MCF 10A (cell line): ENCODE results near the gene CCNL1. TPM values are rescaled to one million over a fixed set of nuclear protein-coding genes. Genes with fewer than 3 reads are reported as not detected.
"Not testable (repeated sequence)": the region's sequence is repeated elsewhere in the genome, so short reads cannot be mapped to it uniquely, and the experiment has no call there.

Experiments
- BruUV-seq: library from RNA; stranded (reverse); fragments of 400-500 nt; replicated peaks from 2 replicates; lab custom pipeline; 2021; lab: Mats Ljungman, UMichigan
- CTCF ChIA-PET: fragments of 300-600 bp; sonication (Branson Sonifier 250); formaldehyde crosslinking; extraction: SDS; loops from one replicate; lab custom pipeline; 2021; ENCODE audit warnings: antibody characterized with exemption, inconsistent platforms; lab: Yijun Ruan, JAX
- POLR2A ChIA-PET: fragments of 300-600, 350-650 bp; sonication (Branson Sonifier 250); formaldehyde crosslinking; extraction: SDS; loops from one replicate; lab custom pipeline; 2020; ENCODE audit warnings: antibody characterized with exemption, inconsistent platforms; lab: Yijun Ruan, JAX
- DNase-seq: peaks from one replicate; pipeline ENCODE4 v3.0.0-alpha.2; 2018; ENCODE audit not compliant: unreplicated experiment
- H3K27ac Mint-ChIP-seq: one replicate; pipeline ENCODE4 v1.8.0; 2022; ENCODE audit warnings: mild to moderate bottlenecking, low read depth, mixed read lengths; ENCODE audit not compliant: unreplicated experiment
- H3K27me3 Mint-ChIP-seq: one replicate; pipeline ENCODE4 v1.8.0; 2022; ENCODE audit warnings: mixed read lengths; ENCODE audit not compliant: insufficient read depth, unreplicated experiment
- H3K36me3 Mint-ChIP-seq: one replicate; pipeline ENCODE4 v1.8.0; 2022; ENCODE audit warnings: mild to moderate bottlenecking, moderate library complexity, mixed read lengths; ENCODE audit not compliant: insufficient read depth, unreplicated experiment
- H3K4me1 Mint-ChIP-seq: one replicate; pipeline ENCODE4 v1.8.0; 2022; ENCODE audit warnings: mixed read lengths; ENCODE audit not compliant: insufficient read depth, unreplicated experiment
- H3K4me3 Mint-ChIP-seq: one replicate; pipeline ENCODE4 v1.8.0; 2022; ENCODE audit warnings: mild to moderate bottlenecking, moderate library complexity, mixed read lengths; ENCODE audit not compliant: unreplicated experiment
- H3K9me3 Mint-ChIP-seq: one replicate; pipeline ENCODE4 v1.8.0; 2022; ENCODE audit warnings: mixed read lengths; ENCODE audit not compliant: unreplicated experiment
- intact Hi-C: fragments of 100-400 bp; cut with micrococcal nuclease; formaldehyde crosslinking; loops from 2 replicates; pipeline ENCODE4 v1.14.1; 2022
- total RNA-seq: library from RNA; stranded (reverse); gene quantifications from 2 replicates; pipeline ENCODE4 v1.2.3, GENCODE V29; 2022
- TF ChIP-seq, protein P1 (sequence below): fragments of 200-600 bp; IDR thresholded peaks from one replicate; pipeline ENCODE4 v1.8.0; 2022; ENCODE audit warnings: antibody characterized with exemption, mild to moderate bottlenecking; ENCODE audit not compliant: unreplicated experiment

Gene CCNL1
- total RNA-seq, 1 experiment from 2014 or later: 103 TPM

DNA sequence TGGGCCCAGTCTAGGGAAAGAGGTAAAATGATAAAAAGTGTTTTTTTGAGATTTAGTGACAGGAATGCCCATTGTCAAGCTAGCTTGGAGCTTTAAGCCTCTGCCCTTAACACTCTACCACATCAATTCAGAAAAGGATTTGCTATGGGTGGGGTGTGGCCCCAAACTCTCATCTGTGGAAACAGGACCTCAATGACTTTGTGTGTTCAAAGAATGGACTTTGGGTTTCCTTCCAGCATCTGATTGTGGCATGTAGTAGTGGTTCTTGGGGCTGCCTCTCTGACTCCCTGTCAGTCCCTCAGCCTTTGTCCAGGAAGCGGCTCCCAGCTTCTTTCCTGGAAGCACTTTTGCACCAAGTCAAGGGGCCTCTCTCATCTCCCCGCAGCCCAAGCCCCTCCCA lies 56.1 kb downstream of the CCNL1 start:
- POLR2A ChIA-PET: interaction anchor here (1.0 to 12.8 kb wide), 9 partner anchors 11 to 427 kb away, joined by 3 to 192 read pairs (median 9); no protein-coding TSS in a partner anchor
- DNase-seq: no peak
- intact Hi-C loops: no loop called here
- H3K36me3 Mint-ChIP-seq: no peaks in the 10 kb centered on the region
- no peaks in the 10 kb centered on the region for H3K27me3 Mint-ChIP-seq
- no peaks in the 10 kb centered on the region for H3K9me3 Mint-ChIP-seq
- H3K27ac Mint-ChIP-seq: no peak overlapping the region
- H3K4me3 Mint-ChIP-seq: no peak overlapping the region
- TF ChIP-seq, protein P1, sequence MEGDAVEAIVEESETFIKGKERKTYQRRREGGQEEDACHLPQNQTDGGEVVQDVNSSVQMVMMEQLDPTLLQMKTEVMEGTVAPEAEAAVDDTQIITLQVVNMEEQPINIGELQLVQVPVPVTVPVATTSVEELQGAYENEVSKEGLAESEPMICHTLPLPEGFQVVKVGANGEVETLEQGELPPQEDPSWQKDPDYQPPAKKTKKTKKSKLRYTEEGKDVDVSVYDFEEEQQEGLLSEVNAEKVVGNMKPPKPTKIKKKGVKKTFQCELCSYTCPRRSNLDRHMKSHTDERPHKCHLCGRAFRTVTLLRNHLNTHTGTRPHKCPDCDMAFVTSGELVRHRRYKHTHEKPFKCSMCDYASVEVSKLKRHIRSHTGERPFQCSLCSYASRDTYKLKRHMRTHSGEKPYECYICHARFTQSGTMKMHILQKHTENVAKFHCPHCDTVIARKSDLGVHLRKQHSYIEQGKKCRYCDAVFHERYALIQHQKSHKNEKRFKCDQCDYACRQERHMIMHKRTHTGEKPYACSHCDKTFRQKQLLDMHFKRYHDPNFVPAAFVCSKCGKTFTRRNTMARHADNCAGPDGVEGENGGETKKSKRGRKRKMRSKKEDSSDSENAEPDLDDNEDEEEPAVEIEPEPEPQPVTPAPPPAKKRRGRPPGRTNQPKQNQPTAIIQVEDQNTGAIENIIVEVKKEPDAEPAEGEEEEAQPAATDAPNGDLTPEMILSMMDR: no peak
- no TSS peak for BruUV-seq
- peaks cover 26% of the 10 kb centered on the region for H3K4me1 Mint-ChIP-seq
- CTCF ChIA-PET: interaction anchor here (0.7 to 5.3 kb wide), 6 partner anchors 9 to 35 kb away, joined by 3 to 25 read pairs (median 5); no protein-coding TSS in a partner anchor

DNA sequence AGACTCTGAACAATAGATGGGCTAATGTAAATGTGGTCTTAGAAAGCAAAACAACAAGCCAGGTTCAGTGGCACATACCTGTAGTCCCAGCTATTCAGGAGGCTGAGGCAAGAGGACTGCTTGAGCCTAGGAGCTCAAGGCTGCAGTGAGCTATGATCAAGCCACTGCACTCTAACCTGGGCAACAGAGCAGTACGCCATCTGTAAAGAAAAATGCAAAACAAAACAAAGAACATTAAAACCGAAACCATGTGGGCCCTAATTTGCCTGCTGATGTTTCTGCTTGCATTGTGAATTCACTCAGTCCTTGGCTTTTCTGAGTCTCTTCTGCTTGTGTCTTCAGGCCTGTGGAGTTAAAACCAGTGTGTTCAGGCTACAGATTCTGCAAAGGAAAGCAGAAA lies 56.7 kb downstream of the CCNL1 start:
- ChIA-PET POLR2A (interaction anchor here (1.0 to 12.8 kb wide), 8 partner anchors 13 to 427 kb away, joined by 3 to 192 read pairs (median 10); no protein-coding TSS in a partner anchor), CTCF (interaction anchor here (0.7 to 5.3 kb wide), 6 partner anchors 8 to 36 kb away, joined by 3 to 25 read pairs (median 5); no protein-coding TSS in a partner anchor)
- intact Hi-C loops: no loop called here
- Mint-ChIP-seq H3K27ac (no peak overlapping the region), H3K27me3 (no peaks in the 10 kb centered on the region), H3K36me3 (no peaks in the 10 kb centered on the region), H3K4me1 (peaks cover 32% of the 10 kb centered on the region), H3K9me3 (no peaks in the 10 kb centered on the region), H3K4me3 (no peak overlapping the region)
- no TSS peak for BruUV-seq
- no peak for DNase-seq
- TF ChIP-seq, protein P1: no peak

DNA sequence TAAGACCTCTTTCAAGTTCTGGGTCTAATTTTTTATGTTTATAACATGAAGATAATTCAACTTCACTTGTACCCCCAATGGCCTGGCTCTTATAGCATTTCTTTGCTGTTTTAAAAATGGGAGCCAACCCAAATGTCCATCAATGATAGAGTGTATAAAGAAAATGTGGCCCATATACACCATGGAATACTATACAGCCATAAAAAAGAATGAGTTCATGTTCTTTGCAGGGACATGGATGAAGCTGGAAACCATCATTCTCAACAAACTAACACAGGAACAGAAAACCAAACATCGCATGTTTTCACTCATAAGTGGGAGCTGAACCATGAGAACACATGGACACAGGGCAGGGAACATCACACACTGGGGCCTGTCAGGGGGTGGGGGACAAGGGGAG lies 57.4 kb downstream of the CCNL1 start:
- BruUV-seq, H3K4me3 Mint-ChIP-seq, H3K36me3 Mint-ChIP-seq, H3K27me3 Mint-ChIP-seq, H3K9me3 Mint-ChIP-seq, H3K27ac Mint-ChIP-seq, intact Hi-C loops, DNase-seq: not testable (repeated sequence)
- POLR2A ChIA-PET: interaction anchor here (1.0 to 12.8 kb wide), 6 partner anchors 13 to 426 kb away, joined by 3 to 192 read pairs (median 8); no protein-coding TSS in a partner anchor
- H3K4me1 Mint-ChIP-seq: peaks cover 33% of the 10 kb centered on the region
- CTCF ChIA-PET: interaction anchor here (0.6 to 5.3 kb wide), 5 partner anchors 8 to 977 kb away, joined by 3 to 25 read pairs (median 3); no protein-coding TSS in a partner anchor

DNA sequence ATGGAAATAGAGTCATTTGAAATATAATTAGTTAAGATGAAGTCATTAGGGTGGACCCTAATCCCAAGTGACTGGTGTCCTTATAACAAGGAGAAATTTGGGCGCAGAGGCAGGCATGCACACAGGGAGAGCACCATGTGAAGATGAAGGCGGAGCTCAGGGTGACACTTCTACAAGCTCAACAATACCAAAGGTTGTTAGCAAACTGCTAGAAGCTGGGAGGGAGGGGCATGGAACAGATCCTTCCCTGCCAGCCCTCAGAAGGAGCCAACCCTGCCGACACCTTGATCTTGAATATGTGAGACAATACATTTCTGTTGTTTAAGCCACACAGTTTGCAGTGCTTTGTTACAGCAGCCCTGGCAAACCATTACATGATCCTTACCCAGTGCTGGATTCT lies 57.8 kb downstream of the CCNL1 start:
- ChIA-PET POLR2A (interaction anchor here (1.0 to 12.8 kb wide), 6 partner anchors 12 to 426 kb away, joined by 3 to 192 read pairs (median 8); no protein-coding TSS in a partner anchor), CTCF (interaction anchor here (0.6 to 3.0 kb wide), 5 partner anchors 13 to 977 kb away, joined by 3 to 16 read pairs (median 3); no protein-coding TSS in a partner anchor)
- H3K4me1 Mint-ChIP-seq: peaks cover 33% of the 10 kb centered on the region

More for the DNA sequence above, 57.8 kb downstream of the CCNL1 start:
- Mint-ChIP-seq H3K27me3 (no peaks in the 10 kb centered on the region), H3K36me3 (no peaks in the 10 kb centered on the region), H3K4me3 (no peak overlapping the region), H3K27ac (no peak overlapping the region), H3K9me3 (no peaks in the 10 kb centered on the region)
- no TSS peak for BruUV-seq
- intact Hi-C loops: no loop called here
- TF ChIP-seq, protein P1: no peak
- no peak for DNase-seq
